Stimulated activated CD4-positive, alpha-beta T cell treated with anti-CD3 and anti-CD28 coated beads, Interleukin-15, amount 100 ng/mL, for 24 hours (primary cell): ENCODE data around the gene ALDOB.
A peak's percentile ranks its signal among the peaks of the same experiment; 100 is the strongest.

ENCODE experiments used
- DNase-seq: peaks from one replicate; pipeline ENCODE4 v3.0.0-alpha.2; 2020

The ALDOB gene

DNA sequence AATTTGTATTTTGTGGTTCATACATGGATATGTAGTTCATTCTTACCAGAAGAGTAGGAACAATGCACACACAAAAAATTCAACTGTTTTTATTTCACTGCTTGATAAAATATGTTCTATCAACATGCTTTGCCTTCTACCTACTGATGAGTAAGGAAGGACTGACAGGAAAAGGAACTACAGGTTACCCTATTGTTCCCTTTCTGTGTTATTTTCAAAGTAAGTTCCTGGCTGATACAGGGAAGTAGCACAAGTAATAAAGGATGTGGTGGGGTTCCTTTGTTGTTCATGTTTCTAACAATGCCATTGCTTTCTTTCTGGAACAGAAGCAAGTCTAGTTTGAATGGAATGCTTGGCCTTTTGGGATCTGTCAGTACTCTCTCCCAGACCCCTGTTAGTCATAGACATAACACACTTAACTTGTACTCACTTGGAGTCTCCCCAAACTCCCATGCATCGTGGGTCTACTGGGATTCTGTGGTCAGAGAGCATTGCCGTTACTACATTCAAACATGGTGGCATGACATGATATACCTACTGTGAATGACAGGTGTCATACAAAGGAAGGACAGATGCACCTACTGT is 20.2 kb upstream of the ALDOB start:
- DNase-seq: no peak

DNA sequence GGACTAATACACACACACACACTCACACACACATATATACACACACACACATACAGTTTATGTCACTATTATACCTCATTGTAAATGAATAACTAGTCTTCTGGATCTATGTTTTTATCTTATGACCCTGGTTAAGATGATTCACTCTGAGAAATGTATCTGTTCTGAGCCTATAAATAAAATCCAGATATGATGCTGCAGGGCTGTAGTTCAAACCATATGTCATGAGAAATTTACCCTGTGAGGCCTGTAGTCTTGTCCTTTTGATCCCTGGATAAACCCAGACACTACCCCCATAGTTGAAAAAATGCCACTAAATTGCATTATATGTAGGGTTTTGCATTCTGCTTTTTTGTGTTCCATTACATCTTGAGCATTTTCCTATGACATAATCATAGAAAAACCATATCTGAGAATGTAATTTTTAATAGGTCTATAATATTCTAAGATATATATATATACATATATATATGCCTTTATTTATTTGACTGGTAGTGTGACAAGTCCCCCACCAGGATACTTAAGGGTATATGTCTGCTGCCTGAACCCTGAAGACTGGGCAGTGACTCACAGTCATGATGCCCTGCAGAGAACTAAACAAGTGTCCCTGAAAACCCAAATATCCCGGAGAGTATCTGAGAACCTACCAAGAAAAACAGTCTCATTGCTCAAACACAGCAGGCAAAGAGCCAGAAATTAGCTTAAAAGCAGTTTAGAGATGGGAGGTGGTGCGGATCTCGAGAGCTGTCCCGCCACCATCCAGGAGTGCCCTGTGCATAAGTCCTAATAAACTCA is 18.4 kb upstream of the ALDOB start:
- no peak for DNase-seq

DNA sequence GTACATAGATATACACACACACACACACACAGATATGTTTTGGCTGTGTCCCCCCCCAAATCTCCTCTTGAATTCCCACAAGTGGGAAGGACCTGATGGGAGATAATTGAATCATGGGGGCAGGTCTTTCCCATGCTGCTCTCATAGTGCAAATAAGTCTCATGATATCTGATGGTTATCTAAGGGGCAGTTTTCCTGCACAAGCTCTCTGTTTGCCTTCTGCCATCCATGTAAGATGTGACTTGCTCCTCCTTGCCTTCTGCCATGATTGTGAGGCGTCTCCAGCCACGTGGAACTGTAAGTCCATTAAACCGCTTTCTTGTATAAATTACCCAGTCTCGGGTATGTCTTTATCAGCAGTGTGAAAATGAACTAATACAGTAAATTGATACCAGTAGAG is 15.9 kb upstream of the ALDOB start:
- no peak for DNase-seq

DNA sequence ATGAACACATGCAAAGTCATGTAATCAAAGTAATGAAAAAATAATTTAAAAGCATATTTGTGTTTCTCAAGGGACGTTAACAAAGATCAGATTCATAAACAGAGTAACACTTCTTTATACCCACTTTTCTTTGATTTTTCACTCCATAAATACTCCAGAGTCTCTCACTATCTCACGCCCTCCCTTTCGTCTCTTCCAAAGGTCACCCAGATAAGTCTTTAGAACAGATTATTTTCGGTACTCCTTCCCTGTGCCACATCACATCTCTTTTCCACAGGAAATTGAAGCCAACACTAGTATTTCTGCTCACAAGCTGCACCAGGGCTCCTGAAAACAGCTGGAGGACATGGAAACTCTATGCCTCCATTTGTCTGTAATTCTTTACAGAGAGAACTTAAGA is 15.4 kb upstream of the ALDOB start:
- no peak for DNase-seq

DNA sequence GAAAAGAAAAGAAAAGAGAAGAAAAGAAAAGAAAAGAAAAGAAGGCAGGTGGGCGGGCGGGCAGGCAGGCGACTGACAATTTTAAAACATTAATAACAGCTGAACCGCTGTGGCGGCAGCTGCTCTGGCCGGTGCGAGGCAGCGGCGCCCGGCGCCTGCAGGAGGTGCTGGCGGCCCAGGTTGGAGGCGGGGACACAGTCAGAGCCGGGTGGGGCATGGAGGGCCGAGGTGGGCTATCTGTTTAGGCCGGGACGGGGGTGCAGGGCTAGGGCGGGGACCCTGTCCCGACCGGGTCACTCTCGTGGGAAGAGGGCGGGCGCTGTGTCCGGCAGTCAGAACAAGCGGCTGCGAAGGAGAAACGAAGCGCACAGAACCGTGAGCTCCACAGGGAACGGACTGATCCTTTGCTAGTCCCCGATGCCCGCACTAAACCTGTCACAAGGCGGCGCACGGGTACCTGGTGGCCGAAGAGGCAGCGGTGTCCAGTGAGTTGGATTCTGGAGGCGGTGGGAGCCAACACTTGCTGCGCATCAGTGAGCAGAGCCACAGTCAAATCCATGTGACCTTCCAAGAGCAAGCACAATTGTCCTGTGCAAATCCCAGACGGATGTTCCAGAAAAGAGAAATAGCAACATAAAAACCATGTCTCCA is 13.6 kb upstream of the ALDOB start:
- peak; percentile 63 for DNase-seq

DNA sequence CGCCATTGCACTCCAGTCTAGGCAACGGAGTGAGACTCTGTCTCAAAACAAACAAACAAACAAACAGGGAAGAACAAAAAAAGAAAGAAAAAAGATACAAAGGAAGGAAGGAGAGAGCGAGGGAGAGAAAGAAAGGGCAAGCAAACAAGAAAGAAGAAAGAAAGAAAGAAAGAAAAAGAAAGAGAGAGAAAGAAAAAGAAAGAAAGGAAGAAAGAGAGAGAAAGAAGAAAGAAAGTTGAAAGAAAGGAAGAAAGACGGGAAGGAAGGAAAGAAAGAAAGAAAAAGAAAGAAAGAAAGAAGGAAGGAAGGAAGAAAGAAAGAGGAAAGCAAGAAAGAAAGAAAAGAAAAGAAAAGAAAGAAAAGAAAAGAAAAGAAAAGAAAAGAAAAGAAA is 13.1 kb upstream of the ALDOB start:
- DNase-seq: no peak

DNA sequence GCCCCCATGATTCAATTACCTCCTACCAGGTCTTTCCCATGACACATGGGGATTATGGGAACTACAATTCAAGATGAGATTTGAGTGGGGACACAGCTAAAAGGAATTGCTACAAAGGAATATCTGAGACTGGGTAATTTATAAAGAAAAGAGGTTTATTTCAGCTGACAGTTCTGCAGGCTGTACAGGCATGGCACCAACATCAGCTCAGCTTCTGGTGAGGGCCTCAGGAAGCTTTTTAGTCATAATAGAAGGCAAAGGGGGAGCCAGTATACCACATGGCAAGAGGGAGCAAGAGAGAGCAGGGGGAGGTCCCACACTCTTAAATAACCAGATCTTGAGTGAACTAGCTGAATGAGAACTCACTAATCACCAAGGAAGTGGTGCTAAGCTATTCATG is 11.2 kb upstream of the ALDOB start:
- DNase-seq: no peak

DNA sequence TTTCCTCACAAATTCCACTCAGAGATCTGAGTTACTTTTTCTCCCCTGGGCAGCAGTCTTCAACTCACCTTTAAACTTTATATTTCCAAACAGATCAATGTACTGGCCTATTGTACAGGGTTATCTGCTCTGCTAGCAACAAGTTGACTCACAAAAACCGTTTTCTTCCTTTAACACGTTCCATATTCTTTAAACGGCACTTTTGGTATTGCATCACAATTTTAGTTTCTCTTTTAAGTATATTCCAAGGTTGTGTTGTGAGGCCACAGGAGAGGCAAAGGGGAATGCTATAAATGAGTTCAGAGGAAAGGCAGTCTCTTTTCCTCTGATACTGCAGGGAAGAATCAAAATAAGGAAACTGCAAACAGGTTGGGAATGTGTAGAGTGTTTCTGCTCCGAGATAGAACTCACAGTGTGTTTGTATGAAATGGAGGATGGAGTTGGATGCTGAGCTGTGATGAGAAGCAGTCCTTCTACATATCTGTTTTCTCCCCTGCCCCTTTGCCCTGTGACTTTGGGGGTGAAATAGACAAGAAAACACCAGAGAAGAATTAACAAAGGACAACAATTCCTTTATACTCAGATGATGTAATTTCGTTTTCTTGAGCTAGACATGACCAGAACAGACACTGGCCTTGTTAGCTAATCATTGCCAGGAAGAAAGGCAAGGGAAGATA is 9.9 kb upstream of the ALDOB start:
- DNase-seq: no peak

DNA sequence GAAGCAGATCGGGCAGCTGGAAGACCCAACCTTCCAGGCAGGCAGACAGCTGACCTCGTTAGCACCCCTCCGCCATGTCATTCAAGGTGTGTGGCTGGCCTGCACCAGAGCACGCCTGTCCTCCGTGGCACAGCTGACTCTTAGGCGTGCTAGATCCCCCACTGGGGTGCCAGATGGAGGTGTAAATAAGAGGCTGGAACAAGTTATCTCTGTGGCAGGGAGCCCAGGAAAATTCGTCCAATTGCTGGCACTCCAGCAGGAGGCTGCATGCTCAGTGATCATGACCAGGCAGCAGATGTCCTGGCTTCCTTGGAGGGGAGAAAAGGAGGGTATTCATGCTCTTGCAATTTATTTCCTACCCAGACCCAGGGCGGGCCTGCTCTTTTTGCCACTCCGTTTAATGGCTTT is 7.8 kb upstream of the ALDOB start:
- no peak for DNase-seq

DNA sequence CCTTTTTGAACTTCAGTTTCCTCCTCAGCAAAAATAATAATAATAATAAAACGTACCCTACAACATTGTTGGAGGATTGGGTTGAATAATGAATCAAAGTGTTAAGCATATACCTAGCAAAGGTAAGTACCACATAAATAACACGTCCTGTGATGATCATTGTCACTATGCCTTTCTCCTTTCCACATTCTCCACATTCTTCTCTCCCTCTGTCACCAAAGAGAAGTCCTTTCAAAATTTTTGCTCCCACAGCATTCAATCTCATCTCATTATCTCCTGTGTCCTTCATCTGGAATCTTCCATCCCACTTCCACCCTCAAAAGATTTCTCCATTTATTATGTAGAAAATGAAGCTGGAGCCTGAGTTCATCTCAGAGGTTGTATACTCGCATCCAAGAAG is 7.2 kb upstream of the ALDOB start:
- DNase-seq: no peak

DNA sequence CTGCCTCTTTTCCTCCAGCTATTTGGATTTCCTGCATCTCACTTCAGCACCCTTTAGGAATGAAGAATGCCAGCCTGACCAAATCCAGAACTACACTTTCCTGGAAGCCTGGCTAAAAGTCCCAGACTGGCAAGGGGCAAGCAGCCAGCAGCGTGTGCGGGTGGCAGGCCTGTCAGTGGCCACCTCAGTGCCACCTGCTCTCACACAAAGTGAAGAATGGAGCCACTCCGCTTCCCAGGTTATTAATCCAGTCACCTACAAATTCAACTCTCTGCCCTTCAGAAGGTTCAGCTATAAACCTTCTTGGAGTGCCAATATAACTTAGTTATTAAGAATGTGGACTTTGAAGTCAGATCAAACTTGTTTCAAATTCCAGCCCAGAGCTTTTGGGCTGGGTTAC is 6.7 kb upstream of the ALDOB start:
- no peak for DNase-seq

DNA sequence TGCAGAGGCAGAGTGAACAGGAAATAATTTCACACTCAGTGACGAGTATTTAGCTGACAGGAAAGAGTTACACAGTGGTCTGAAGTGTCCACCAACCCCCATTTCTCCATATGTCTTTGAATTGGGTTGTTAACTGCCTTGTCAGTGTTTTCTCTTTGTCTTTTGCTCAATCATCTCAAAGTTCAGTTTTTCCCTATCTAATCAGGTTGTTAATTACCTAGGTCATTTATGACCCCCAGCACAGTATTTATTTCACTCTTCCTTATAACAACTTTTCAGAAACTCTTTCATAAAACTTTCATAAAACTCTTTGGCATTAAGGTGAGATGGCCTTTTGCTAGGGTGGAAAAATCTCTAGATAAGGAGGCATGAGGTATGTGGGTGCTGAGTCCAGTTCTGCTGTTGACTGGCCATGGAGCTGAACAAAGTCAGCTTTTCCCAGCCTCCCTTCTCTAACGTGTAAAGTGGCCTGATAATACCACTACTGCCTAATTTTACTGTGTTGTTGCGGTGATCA is 5.2 kb upstream of the ALDOB start:
- DNase-seq: no peak

DNA sequence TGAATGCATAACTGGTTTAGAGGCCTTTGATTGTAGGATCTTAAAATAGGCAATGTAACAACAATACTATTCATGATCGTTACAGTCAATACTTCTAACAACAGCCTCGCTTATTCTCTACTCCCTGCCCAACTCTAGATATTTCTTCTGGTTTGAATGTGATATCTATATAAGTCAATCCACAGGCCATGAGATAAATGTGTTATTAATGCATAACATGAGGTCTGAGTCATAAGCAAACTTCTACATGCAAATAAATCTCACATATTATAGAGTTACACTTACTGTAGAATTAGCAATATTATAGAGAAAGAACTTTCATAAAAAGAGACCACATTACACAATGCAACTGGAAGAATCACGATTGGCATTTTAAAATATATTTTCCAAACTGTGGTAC is 2.9 kb upstream of the ALDOB start:
- no peak for DNase-seq

DNA sequence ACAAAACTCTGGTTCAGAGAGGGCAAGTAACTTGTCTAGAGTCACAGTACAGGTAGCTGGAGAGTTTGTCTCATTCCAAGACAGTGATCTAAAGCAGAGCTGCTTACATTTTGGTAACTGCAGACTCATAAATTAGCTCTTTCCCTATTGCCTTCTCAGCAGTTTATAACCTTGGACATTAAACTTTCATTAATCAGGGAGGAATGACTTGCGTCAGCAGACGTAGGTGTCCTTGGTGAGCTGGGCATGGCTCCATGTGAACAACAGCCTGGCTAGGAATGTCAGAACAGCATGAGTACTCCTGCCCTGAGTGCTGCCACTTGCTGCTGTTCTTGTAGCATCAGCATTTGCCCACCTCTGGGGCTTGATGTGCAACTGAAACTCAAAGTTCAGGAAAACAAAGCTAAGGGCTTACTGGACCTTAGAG is 2.2 kb upstream of the ALDOB start:
- DNase-seq: no peak

DNA sequence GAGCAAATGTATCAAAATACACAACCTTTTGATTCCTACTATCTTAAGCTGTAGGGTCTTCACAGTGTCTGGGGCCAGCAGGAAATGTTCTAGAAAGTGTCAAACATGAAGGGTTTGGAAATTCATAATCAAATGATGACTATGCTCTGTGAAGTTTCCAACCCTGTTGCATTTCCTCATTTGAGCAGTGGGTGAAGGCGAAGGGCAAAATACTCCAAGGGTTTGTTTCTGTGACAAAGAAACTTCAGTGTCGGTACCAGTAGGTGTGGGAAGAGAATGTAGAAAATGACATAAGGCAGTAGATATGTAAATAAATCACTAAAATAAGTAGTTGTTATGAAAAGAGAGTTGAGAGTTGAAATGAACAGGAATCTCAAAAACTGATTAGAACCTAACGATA is 576 bp downstream of the ALDOB start:
- no peak for DNase-seq

DNA sequence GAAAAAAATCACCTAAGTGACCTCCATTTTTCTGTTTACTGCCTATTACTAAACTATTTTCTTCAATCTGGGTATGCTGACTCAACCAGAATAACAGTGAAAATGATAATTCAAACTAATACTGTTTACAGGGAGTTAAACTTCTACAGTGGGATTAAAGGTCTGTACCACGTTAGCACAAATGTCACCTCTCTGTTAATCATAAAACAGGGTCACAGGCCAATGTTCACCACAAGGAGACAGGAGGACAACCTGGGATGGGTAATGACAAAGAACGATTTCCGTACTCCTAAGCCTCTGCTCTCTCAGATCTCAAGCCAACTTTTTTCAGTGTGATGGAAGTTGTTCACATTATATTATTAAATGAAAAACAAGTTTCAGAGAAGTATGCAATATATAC is 2.3 kb downstream of the ALDOB start:
- no peak for DNase-seq

DNA sequence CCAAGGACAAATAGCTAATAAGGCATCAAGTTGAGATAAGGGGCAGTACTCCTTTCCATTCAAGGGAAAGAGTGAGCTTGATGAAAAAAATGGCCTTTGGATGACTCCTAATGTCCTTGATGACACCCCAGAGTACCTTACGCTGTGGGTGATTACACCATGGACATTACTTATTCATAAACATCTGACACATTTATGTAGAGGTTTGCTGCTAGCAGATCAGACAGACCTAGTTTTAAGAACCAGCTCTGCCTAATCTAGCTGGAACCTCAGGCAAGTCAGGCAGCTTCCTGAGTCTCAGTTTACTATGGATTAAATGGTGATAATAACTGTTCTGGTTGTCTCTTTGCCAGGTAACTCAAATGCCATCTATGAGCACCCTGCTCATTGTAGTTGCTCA is 2.8 kb downstream of the ALDOB start:
- no peak for DNase-seq

DNA sequence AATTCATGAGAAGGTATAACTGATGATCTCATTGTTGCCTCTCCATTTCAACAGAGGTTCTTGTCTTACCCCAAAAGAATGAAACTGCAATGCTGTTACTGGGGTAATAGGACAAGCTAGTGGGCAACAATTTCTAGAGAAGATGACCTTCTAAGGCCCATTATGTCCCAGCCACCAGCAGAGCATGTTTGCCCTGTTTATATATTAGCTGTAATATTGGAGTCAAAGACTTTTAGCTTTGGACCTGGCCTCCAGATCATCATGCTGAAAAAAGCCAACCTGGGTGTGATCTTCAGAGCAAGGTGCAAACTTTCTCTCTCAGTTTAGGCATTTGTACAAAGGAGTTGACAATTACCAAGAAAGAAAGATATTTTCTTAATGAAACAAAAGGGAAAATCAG is 3.4 kb downstream of the ALDOB start:
- DNase-seq: no peak

DNA sequence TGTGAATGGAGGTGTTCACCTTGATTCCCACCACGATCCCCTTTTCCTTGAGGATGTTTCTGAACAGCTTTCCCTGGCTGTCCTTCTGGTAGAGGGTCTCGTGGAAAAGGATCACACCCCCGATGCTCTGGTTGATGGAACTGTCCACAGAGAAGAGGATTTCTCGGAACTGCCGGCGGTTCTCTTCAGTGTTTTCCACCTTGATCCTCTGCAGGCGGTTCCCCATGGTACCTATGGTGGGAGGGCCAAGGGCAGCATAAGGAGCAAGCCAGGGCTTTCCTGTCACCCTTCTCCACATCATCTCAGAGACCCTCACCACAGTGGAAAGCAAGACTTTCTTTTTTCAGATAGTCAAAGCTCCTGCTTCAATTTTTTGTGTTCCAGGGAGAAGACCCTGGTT is 5.8 kb downstream of the ALDOB start:
- DNase-seq: no peak

DNA sequence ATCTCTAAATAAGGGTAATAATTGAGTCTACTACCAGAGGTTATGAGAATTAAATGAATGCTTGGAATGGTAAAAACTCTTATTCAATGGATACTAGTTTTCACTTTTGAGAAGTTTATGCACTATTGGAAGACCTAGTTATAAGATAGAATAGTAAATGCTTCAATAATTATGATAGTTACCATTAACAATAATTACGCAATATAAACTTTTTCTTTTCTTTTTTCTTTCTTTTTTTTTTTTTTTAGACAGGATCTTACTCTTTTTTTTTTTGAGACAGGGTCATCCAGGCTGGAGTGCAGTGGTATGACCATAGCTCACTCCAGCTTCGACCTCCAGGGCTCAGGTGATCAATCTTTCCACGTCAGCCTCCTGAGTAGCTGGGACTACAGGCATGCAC is 6.7 kb downstream of the ALDOB start:
- no peak for DNase-seq

DNA sequence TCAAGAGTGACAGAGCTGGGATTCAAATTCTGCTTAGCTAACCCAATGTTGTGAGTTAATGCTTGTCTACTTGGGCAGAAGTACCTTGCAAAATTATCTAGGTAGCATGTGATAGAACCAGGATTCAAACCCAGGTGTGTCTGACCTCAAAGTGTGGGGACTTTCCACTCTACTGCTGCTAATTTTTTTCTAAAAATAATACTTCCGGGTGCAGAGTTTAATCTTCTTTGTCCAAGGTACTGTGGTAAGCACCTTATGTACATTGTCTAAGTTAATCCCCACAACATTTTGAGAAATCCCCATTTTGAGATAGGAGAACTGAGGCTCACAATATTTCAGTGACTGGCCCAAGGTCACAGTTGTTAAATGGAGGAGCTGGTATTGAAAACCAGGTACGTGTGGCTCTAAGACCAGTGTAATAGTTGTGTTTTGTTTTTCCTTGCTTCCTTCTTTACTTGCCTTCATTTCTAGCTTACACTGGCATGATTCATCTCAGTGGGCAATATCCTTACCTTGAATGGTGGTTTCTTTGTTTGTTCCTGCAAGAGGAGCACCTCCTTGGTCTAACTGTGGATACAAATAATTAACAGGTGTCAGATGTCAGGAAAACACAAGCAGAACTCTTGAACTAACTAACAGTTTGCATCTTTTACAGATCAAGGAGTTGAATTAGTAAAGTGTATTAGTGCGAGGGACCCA is 7.5 kb downstream of the ALDOB start:
- DNase-seq: no peak

DNA sequence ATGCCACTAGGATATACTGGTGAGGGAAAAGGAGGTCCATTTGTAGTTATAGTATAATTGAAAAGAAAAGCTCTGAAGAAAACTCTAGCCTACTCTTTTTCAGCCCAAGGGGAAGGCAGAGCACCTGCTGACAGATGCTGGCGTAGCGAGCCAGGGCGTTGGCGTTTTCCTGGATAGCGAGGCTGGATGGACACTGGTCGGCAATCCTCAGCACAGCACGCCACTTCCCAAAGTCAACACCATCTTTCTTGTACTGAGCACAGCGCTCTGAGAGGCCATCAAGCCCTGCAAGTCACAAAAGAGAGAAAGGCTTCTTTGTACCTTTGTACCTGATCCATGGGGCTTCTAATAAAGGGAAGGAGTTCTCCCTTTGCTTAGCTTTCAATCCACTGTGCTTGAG is 8.2 kb downstream of the ALDOB start:
- no peak for DNase-seq

DNA sequence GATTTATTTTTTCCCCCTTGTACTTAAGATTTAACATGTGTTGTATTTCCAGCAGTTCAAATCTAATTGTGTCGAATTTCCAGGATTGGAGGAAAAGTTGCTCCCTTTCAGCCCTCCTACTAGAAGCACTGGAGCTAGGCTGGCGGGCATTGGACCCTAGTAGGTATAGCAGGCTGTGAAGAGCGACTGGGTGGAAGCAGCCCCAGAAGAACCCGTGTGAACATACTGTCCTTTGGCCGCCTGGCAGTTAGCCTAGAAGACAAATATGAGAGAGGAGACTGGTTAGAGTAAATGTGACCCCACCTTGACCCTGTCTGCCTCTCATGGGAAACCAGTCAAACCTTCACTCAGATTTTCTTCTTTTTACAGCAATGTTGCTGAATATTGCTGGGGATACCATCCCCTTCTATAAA is 13.9 kb downstream of the ALDOB start:
- DNase-seq: no peak
